Lung (tissue), 12 donors: ENCODE measurements around the gene NTNG2. TPM values are rescaled to one million over a fixed set of nuclear protein-coding genes. Genes with fewer than 3 reads are reported as not detected.

ENCODE experiments used
- ATAC-seq: fragments of 200-7000 bp; cut with Tn5 transposase; one replicate; pipeline ENCODE4 v1.9.1; 2020; ENCODE audit warnings: moderate number of reproducible peaks; ENCODE audit not compliant: insufficient read depth, low FRiP score
- DNase-seq, 3 donors: peaks; one replicate each; pipeline ENCODE4 v3.0.0-alpha.2; 2013 to 2017
- H3K27ac ChIP-seq, 2 donors: one replicate each; pipeline ENCODE4 v1.5.1; 2013; ENCODE audit warnings: mild to moderate bottlenecking in 2 of 2, moderate library complexity in 2 of 2, control low read depth in 1 of 2, inconsistent platforms in 1 of 2, low read depth in 1 of 2, low read length in 1 of 2
- H3K27me3 ChIP-seq, 3 donors: one replicate each; pipeline ENCODE4 v1.5.1; 2013; ENCODE audit warnings: low read length in 2 of 3; ENCODE audit not compliant: control insufficient read depth in 3 of 3, insufficient read depth in 3 of 3
- H3K36me3 ChIP-seq, 4 donors: one replicate each; pipeline ENCODE4 v1.5.1; 2013; ENCODE audit warnings: low read length in 4 of 4, mild to moderate bottlenecking in 1 of 4, moderate library complexity in 1 of 4; ENCODE audit not compliant: control insufficient read depth in 4 of 4, insufficient read depth in 4 of 4
- H3K4me1 ChIP-seq, 5 donors: one replicate each; pipeline ENCODE4 v1.5.1; 2013; ENCODE audit warnings: low read length in 5 of 5, mild to moderate bottlenecking in 2 of 5, moderate library complexity in 1 of 5; ENCODE audit not compliant: control insufficient read depth in 5 of 5, insufficient read depth in 5 of 5
- H3K4me3 ChIP-seq: one replicate; pipeline ENCODE4 v1.5.1; 2013; ENCODE audit warnings: mild to moderate bottlenecking, control low read depth, moderate library complexity
- H3K9ac ChIP-seq, 2 donors: one replicate each; pipeline ENCODE4 v1.5.1; 2013; ENCODE audit warnings: low read length in 2 of 2, control low read depth in 1 of 2; ENCODE audit not compliant: insufficient read depth in 1 of 2
- H3K9me3 ChIP-seq, 4 donors: one replicate each; pipeline ENCODE4 v1.5.1; 2013; ENCODE audit warnings: low read length in 3 of 4, mild to moderate bottlenecking in 1 of 4, moderate library complexity in 1 of 4; ENCODE audit not compliant: control insufficient read depth in 4 of 4, insufficient read depth in 3 of 4
- CTCF ChIP-seq: IDR thresholded peaks from 2 replicates; pipeline ENCODE4 v1.5.1; 2012; ENCODE audit warnings: mild to moderate bottlenecking; ENCODE audit errors: control extremely low read depth, extremely low read depth
- WGBS, 2 donors: extraction: QIAGEN DNeasy Blood & Tissue Kit; methylation state at CpG; one replicate each; pipeline ENCODE4 v1.1.7; 2013; 5-methylcytosine and 5-hydroxymethylcytosine counted together
- polyA plus RNA-seq, 2 donors: library from polyadenylated mRNA; stranded (reverse); fragments of 200-250 nt; gene quantifications; one replicate each; pipeline ENCODE4 v1.2.1, GENCODE V29; 2013
- total RNA-seq, 2 donors: library from RNA; depleted of rRNA in 1 of 2; stranded (reverse); fragments of >200 nt in 1 of 2; gene quantifications; one replicate each; pipeline ENCODE4 v1.2.1, GENCODE V29; 2014 to 2021
- donor health status: control.
- donor health status: control.
- donor health status: Bipolar disorder and iron deficiency.
- donor health status: healthy.
- donor health status: DM: yes; HTN: yes; CAD: no.

Gene NTNG2
- total and polyA plus RNA-seq, 4 donors, result 2.2 to 4.4 (median 2.5) TPM

GRCh38 chr9:132237481-132237880 lies 75.6 kb downstream of the NTNG2 start:
- no peak for TF ChIP-seq CTCF
- peaks cover 0 to 13% (median 0%) of the 10 kb centered on the region in 3 donors for H3K27me3 ChIP-seq
- ATAC-seq (no peak), DNase-seq (no peak)
- no peak overlapping the region for H3K9ac ChIP-seq
- H3K36me3 ChIP-seq, result no peaks in the 10 kb centered on the region
- H3K4me3 ChIP-seq, result no peak overlapping the region
- H3K9me3 ChIP-seq, result no peaks in the 10 kb centered on the region
- H3K27ac ChIP-seq, result no peak overlapping the region
- peaks cover 0 to 10% (median 5%) of the 10 kb centered on the region in 5 donors for H3K4me1 ChIP-seq
- WGBS, 2 donors, result 72 to 83% methylated on average over 9 of the region's 9 CpGs

- ATAC-seq (no peak), DNase-seq (no peak)
- no peak overlapping the region for H3K27ac ChIP-seq
- TF ChIP-seq CTCF, result no peak
- H3K4me3 ChIP-seq, result no peak overlapping the region
- peaks cover 0 to 14% (median 7%) of the 10 kb centered on the region in 5 donors for H3K4me1 ChIP-seq
- no peaks in the 10 kb centered on the region for H3K36me3 ChIP-seq
- WGBS, 2 donors, result 83 to 84% methylated on average over 22 of the region's 22 CpGs
- peaks cover 0 to 12% (median 0%) of the 10 kb centered on the region in 3 donors for H3K27me3 ChIP-seq
- H3K9me3 ChIP-seq, result no peaks in the 10 kb centered on the region
- no peak overlapping the region for H3K9ac ChIP-seq
Observed at GRCh38 chr9:132238026-132238972, 76.4 kb downstream of the NTNG2 start.

- H3K9me3 ChIP-seq, result no peaks in the 10 kb centered on the region
- no peaks in the 10 kb centered on the region for H3K36me3 ChIP-seq
- no peak overlapping the region for H3K9ac ChIP-seq
- no peak for TF ChIP-seq CTCF
- DNase-seq (peak in 1 of 3 donors; percentile 12), ATAC-seq (no peak)
- no peak overlapping the region for H3K4me3 ChIP-seq
- H3K27me3 ChIP-seq, result peaks cover 0 to 13% (median 0%) of the 10 kb centered on the region in 3 donors
- H3K27ac ChIP-seq, result no peak overlapping the region
- peaks cover 0 to 14% (median 7%) of the 10 kb centered on the region in 5 donors for H3K4me1 ChIP-seq
- WGBS, 2 donors, result 56 to 58% methylated on average over 19 of the region's 19 CpGs
Observed at GRCh38 chr9:132238992-132239391, 77.1 kb downstream of the NTNG2 start.
